GM13977 (cell line): ENCODE results near the gene DNMT3A.

Experiments used
- DNase-seq: peaks from one replicate; pipeline ENCODE4 v3.0.0; 2012; ENCODE audit warnings: low spot score
- CTCF ChIP-seq: IDR thresholded peaks from 2 replicates; pipeline ENCODE4 v1.5.1; 2012; ENCODE audit warnings: mild to moderate bottlenecking, control low read depth; ENCODE audit not compliant: insufficient read depth; ENCODE audit errors: extremely low read depth, missing control alignments
- in situ Hi-C: fragments of 300-500 bp; cut with MboI; formaldehyde crosslinking; loops from one replicate; pipeline ENCODE4 v1.12.0; 2022; ENCODE audit warnings: low sequenced_read_pairs, low pct_unique_long_range_greater_than_20kb, mixed read lengths, inconsistent platforms; ENCODE audit not compliant: unreplicated experiment

Gene DNMT3A

GRCh38 chr2:25336383-25336841 lies 5.3 kb downstream of the DNMT3A start:
- no peak for DNase-seq
- in situ Hi-C loops = no loop called here
- TF ChIP-seq CTCF = no peak

- no peak for TF ChIP-seq CTCF
- in situ Hi-C loops = no loop called here
- DNase-seq = no peak
Measured at GRCh38 chr2:25335971-25336370, 5.8 kb downstream of the DNMT3A start.

- in situ Hi-C loops = no loop called here
- no peak for DNase-seq
- no peak for TF ChIP-seq CTCF
Measured at GRCh38 chr2:25335204-25335603, 6.5 kb downstream of the DNMT3A start.

- DNase-seq = no peak
- in situ Hi-C loops = no loop called here
- TF ChIP-seq CTCF = no peak
Measured at GRCh38 chr2:25334482-25334881, 7.2 kb downstream of the DNMT3A start.

GRCh38 chr2:25333981-25334380 lies 7.7 kb downstream of the DNMT3A start:
- TF ChIP-seq CTCF = no peak
- in situ Hi-C loops = no loop called here

GRCh38 chr2:25332571-25332970 lies 9.2 kb downstream of the DNMT3A start:
- in situ Hi-C loops = no loop called here
- no peak for DNase-seq
- no peak for TF ChIP-seq CTCF

More at GRCh38 chr2:25333981-25334380, 7.7 kb downstream of the DNMT3A start:
- no peak for DNase-seq

GRCh38 chr2:25331686-25332365 lies 9.9 kb downstream of the DNMT3A start:
- TF ChIP-seq CTCF = no peak
- in situ Hi-C loops = no loop called here
- peak; percentile 63 for DNase-seq
